HG03025 (cell line): ENCODE results near the gene HOXC9.

Experiments used
- ATAC-seq: cut with Tn5 transposase; IDR thresholded peaks from one replicate; pipeline ENCODE4 v1.9.1; 2021; ENCODE audit warnings: mild to moderate bottlenecking, moderate library complexity; ENCODE audit not compliant: unreplicated experiment, low FRiP score

The HOXC9 gene

DNA sequence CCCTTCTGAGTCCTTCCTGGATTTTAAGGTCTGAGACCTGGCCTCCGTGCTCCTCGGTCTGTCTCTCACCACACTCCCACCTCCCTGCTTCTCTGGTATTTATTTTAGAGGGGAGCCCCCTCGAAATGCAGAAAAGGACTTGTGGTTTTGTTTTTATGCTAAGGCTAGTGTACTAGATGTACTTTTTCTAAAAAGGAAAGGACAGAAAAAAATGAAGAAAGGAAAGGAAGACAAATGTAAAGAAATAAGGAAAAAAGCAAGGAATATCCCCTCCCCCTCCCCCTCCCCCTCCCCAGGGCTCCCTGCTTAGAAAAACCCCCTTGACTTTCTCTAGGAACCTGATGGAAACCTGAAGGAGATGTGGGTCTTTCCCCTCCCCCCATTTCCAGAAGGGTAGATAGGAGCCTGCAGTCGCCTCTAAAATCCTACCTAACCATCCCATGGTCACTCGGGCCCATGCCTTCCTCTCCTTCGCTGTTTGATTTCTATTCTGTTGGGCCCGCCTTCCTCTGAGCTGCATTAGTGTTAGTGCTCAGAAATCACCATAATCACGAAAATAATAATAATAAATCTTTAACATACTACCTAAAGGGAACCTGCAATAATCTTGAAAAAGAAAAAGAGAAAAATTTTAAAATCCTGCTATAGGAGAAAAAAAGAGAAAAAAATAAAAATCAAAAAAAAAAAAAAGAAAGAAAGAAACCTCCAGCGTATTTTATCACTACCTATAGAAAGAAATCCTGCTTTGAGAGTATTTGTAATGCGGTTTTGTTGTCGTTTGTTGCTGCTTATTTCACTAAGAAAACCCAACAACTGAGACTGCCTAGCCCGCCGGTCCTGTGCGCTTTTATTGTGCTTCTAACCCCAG lies 11.9 kb downstream of the HOXC9 start:
- ATAC-seq, result no peak

DNA sequence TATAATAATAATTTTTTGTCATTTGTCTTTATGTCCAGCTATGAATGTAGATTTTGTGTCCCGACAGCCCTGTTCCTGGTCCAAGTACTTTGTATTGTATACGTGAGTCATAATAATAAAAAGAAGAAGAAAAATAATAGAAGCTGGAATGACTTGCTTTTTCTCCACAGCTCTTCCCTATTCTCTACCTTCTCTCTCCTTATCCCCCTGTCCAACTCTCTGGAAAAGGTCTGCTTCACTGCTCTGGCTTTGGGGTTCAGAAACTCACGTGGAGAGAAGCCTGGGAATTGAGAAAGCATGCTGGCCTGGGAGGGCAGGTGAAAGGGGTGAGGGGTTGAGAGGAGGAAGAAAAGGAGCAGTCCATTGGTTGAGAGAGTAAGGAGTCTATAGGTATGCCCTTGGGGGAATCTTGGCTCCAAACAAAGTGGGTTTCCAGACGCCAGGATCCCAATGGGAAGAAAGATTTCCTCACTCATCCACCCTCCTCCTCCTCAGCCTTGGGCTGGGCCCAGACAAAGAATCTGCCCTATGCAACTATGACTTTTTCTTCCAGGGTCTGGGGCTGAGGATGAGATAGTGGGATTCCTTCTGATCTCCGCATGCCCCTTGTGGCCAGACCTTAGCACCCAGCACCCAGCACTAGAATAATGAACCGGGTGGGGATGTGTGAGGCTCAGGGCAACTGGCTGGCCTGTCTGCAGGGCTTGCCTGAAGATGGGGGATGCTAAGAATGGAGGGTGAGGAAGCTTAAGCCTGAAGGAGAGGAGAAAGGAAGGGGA lies 12.9 kb downstream of the HOXC9 start:
- ATAC-seq, result no peak

DNA sequence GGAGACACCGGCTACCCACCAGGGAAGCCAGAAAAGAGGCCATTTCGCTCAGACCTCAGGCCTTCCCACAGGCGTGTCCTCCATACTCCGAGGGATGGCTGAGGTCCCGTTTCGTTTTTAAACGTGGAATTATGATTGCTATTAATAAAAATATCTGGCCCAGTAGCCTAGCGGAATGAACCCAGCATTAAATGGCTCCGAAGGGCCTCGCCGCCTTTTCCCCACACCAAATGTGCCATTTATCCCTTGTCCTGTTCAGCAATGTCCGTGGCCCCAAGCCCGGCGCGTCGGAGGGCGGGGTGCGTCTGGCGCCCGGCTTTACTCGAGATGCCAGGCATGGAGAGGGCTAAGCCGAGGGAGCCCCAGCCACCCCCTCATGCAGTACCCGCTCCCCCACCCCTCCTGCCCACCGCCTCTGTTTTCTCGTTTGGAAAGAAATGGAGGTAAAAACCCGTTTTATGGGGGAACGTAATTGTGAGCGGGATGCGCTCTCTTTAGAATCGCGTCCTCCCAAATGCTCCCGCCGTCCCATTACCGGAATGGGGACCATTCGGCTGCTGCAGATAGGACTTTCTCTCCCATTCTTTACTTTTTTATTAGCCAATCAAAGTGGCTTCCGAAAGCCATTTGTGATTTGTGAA lies 14.5 kb downstream of the HOXC9 start:
- ATAC-seq, result no peak

DNA sequence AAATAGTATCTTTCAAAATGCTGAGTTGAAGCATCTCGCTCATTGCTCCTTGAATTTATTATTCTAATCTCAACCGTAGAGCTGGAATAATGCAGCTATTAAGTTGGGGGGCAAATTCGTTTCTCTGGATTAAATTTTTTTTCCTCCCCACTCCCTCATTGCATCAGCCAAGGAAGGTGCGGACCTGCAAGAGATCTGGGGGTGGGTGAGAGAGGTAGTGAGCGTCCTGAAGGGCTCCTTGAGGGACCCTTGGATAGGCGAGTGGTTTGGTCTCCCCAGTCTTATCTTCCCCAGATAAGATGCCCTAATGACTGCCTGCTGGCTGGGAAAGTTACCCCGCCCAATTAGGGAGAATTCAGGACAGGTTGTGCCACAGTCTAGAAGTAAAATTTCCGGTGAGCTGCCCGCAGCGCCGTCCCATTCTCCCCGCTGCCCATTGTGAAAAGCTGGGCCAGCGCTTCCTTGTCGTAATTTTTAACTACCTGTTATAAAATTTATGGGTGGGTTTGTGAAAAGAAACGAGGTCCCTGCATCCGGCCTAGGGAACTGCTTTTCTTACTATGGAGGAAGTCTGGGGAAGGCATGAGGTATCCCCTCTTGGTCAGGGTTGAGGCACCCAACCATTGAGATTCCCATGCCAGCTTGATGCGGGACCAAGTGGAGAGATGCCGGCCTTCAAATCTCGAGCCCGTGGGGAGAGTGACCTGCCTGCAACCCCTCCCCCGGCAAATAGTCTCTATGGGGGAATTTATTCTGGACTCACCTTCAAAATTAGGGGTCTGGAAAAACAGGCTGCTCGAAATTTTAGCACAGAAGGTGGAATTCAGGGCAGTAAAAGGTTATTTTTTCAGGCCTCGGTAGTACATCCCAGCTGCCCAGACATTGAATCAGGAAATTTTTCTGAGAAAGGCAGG lies 15.3 kb downstream of the HOXC9 start:
- ATAC-seq, result no peak

DNA sequence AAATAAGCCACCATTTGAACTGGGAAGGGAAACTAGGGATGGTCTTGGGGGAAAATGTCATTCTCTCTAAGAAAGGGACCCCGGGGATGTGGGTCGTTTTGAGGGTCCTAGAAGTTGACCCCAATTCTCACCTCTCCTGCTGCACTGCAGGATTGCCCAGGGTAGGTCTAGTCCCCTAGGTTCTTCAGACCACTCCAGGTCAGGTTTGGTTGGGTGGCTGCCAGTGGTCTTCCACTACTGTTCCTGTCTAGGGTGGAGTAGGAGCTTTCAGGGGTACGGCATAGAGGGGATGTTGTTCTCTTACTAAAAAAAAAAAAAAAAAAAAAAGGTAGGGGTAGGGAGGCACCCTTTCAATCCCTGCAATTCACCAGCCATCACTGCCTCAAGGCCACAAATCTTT lies 16.1 kb downstream of the HOXC9 start:
- no peak for ATAC-seq

DNA sequence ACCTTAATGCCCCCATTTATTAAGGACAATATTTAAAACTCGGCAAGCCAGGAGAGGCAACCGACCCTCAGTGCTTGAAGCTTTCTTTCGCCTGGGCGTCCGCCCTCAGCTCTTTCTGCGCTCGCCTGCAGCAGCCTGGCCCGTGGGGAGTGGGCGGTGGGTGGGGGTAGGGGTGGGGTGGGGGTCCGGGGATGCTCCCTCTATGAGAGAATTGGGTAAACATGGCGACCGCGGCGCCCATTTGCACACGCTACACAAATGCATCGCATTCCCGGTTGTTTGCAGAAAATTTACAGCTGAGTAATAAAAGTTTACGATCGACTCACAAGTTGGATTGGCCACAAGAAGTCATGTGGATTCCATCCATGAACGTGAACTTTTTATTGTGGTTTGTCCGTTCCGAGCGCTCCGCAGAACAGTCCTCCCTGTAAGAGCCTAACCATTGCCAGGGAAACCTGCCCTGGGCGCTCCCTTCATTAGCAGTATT lies 16.6 kb downstream of the HOXC9 start:
- ATAC-seq, result no peak

DNA sequence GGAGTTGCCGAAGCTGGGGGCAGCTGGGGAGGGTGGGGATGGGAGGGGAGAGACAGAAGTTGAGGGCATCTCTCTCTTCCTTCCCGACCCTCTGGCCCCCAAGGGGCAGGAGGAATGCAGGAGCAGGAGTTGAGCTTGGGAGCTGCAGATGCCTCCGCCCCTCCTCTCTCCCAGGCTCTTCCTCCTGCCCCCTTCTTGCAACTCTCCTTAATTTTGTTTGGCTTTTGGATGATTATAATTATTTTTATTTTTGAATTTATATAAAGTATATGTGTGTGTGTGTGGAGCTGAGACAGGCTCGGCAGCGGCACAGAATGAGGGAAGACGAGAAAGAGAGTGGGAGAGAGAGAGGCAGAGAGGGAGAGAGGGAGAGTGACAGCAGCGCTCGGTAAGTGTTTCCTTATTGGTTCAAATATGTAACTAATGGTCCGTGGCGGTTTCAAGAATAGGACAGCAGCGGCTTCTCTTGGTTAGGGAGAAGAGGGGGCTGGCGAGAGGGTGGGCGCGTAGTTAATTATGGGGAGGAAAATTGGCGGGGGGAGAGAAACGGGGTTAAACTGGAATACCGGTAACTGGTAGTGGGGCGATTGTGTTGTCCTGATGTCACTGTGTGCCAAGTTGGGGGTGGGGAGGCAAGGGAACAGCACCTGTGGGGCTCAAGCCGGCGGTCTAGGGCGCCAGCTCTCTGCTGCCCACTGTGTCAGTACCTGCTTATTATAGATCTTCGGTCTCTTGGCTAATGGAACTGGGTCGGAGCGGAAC lies 17.2 kb downstream of the HOXC9 start:
- no peak for ATAC-seq

DNA sequence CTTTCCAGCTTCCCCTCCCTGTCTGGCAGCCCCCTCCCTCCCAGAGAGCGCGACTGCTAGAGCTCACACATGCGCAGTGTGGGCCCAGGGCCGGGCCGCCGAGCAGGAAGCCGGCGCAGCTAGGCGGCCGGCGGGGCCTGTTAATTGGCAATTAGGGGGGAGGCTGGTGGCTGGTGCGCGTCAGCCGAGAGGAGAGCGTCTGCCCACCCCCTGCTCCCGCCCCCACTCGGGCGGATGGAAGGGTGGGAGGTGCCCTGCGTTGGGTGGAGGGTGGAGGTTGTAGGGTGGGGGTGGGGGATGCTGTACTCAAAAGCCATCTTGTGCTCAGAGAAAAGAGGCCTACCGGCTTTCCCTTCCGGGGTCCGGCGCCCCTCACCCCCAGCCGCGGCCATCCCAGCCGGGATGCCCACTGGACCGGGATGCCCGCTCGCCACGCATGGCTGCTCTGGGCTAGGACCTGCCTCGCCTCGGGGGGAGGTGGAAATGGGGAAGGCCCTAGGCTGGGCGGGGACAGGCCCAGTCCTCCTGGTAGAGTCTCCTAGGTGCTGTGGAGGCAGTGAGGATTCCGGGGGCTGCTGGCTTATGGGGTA lies 18.0 kb downstream of the HOXC9 start:
- ATAC-seq, result no peak

DNA sequence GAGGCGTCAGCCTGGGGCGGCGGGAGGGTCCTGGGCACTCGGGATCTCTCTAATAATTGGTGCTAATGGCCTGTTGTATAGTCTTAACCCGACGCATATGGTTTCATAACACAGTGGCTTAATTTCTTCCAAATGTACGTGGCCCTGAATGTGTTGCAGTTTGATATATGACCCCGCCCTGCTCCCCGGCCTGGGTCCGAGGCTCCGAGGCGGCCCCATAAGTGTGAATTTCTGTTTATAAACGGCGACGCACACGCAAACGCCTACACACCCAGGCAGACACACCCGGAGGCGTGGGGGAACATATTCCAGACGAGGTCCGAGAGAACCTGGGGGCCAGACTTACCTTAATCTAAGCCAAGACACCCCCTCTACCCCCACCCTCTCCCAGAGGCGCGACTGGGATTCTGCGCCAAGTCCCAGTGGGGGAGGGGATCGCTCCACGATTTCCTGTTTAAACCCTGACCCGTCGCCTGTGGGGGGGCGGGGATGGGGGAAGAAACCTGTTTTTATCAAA lies 18.6 kb downstream of the HOXC9 start:
- ATAC-seq, result no peak

DNA sequence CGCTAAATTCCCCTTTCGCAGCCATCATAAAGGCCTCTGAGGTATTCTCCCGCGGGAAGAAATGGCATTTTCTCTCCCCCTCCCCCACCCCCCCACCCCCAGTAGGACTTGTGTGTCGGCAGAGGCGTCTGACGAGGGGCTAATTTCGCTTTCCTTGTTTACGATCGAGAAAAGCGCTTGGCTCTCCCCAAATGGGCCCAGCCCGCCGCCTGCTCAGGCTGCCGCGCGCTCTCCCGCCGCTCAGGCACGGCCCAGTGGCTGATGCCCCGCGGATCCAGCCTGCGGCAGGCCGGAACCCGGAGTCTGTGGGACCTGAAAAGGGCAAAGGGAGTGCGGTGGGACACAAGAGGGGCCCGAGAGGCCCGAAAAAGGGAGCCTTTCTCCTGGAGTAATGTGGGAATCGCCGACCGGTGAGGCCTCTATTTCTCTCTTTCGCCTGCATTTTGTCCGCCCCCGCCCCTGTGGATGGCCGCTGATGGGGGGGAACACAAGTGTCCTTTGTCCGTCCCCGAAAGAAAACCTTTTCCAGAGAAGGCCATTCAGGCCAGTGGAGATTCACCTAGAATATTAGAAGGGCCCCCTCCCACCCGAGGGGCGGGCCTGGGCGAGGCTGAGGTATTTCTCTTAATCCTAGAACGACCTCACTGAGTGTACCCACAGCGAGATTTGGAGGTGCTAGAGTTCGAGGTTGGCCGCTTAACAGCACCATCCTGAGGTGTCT lies 19.3 kb downstream of the HOXC9 start:
- no peak for ATAC-seq

DNA sequence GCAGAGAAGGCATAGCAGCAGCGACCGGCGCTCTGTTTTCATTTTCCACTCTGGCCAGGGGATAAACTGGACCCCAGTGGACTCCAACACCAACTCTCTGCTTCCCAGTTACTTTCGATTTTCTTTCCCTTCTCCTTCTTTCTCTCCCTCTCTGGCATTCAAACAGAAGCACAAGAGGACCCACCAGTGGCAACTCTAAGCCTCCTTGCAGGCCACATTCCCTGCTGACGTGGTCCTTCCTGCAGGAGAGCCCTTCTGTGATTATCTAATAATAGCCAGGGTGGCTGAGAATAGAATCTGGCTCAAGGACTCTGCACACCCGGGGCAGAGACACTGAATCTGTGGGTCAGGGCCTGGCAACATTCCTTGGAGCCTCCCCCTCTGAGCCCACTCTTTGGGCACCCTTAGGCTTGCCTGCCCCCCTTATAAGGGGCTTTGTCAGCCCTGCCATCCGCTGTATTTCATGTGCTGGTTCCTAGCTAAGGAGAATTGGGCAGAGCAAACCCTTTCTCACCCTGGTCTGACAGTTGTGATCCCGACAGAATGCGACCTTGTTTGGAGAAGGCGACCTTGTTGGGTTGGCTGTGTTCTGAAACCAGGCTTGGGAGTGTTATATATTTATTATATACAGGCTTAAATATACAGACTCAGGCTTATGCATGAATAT lies 20.1 kb downstream of the HOXC9 start:
- no peak for ATAC-seq

DNA sequence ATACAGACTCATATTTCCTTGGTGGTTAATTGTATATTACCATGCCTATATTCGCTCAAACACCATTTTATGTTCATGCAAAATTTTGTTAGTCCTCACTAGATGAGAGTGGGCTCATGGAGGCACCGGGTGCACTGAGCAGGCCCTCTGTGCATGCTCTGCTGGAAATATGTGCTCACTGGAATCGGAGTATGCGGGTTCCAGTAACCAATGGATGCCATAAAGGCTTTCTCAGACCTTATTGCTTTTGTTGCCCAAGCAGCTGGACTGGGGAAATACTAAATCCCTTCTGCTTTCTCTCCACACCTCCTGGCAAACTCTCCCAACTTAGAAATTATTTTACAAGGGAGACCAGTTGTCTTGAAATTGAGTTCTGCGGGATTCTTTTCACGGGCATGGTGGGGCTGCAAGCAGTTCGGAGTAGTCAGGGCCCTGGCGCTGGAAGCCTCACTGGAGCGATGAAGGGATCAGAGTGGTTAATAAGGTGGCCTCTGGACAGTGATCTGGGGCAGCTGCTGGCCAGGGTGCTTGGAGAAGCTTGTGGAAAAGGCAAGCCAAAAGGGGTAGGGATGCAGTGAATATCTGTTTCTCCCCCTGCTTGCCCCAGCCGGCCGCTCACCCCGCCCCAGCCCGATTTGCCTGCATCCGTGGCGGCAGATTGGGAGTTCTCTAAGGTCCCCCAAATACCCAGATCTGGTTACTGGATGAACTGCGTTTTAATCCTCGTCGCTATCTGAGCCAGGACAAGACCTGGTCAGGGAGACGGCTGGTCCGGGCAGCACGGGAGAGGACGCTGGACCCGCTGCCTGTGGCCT lies 20.8 kb downstream of the HOXC9 start:
- no peak for ATAC-seq

DNA sequence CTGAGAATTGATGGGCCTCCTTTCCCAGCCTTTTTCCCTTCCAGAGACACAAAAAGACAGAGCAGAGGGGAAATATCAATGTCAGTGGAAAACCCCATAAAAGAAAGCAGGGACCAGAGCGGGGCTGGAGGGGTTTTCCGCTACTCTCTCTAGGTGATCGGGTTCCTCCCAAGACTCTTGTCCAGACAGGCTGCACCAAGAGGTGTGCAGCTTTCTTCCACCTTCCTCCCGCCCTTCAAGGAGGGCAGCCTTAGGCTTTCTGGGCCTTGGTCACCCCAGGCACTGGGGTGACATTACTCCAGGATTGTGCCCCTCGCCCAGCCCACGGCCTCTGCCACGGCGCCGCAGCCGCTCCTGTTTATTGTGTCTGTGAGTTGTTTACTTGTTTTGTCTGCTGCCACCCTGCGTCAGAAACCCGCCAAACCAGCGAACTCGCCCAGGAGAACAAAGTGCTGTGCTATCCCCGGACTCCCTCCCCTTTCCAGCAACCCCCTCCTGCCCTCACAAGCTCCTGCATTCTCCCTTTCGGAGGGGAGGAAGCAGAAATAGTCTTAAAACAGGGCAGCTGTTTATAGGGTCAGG lies 21.6 kb downstream of the HOXC9 start:
- ATAC-seq, result no peak

DNA sequence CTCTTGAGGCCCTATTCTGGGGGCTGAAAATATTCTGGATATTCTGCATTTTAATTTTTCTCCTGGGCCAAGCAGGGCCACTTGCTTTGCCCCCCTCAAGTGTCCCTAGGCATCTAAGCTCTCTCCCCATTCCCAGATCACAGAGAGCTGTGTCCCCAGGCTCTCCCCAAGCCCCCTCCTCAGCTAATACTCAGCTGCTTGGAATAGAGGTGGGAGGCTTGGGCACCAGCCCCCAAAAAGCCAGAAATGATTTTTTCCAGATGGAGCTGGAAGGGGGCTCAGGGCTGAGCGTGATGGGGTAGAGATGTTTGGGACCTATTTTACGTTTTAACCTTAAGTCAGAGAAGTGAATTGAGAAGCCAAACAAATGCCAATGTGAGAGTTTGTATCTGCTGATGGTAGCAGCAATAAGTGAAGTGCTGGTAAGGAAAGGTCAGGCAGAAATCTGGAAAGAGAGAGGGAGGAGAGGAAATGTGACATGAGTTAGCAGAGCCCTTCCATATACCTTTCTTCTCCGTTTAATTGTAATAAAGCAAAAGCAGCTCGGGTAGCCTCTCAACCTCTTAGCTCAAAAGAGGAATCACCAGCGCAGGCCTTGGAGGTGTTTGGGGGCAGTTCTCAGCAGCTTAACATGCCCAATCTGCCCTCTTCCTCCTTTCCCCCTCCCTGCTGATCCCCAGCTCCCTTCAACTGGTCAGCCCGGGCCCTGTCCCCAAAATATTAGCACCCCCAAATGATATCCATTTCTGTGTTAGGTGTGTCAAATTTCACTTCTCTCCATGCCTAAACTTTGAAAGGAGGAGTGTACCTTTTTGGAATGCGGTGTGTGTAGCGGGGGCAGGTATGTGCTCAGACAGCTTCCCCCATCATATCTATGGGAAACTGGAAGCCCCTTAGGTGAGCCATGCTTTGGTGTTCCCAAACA lies 23.3 kb downstream of the HOXC9 start:
- ATAC-seq, result no peak

DNA sequence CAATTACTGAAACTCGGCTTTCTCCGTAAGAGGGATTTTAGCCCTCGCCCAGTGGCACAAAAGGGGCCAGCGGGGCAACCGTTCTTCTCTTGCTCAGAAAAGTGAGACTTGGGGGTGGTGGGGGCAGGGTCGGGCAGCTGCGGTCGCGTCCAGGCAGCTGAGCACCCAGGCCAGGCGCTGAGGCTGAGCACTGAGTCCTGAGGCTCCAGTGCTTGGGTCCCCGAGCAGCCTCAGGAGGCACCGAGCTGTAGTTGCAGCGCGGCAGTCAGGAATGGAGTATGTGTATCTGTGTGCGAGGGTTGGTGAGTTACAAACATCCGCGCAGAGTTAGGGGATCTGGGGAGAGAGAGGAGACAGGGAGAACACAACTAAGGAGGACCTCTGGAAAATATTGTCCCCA lies 24.2 kb downstream of the HOXC9 start:
- ATAC-seq, result no peak
